Measurements from ENCODE around the gene CSTA. TPM values are rescaled to one million over a fixed set of nuclear protein-coding genes. Genes with fewer than 3 reads are reported as not detected.

Gene CSTA
- total and polyA plus RNA-seq, 2 experiments from 2014 or later = not detected

DNA sequence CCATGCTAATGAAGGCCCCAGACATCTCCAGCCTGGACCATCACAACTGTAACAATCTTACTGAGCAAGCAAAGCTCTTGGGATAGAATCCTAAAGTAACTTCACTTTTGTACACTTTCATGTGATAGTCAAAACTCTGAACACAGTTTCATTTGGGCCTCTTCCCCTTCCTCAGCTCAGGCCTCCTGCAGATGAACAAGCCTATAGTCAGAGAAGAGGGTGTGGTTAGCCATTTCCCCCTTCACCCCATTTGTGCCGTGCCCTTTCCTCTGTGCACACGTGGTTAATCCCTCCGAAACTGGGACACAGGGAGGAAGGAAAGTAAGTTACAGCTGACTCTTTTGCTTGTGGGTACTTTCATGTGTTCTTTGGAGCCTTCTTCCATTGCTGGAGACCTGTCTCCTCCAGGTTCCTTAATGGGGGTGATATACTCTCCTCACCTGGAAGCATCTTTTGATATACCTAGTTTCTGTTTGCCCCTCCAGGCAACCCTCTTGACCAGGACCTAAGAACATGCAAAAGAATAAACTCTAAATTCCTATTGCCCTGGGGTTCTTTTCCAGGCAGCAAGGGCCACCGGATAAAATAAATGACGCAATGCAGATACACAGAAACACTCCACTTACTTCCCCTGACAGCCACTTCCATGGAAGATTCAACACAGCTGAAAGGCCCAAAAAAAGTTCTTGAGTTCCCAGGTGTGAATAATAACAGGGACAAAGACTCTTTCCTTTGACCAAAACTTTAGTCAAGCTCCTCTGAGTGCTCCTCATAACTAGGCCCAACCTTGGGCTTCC lies 29.6 kb upstream of the CSTA start:
- TF ChIP-seq, protein P1, sequence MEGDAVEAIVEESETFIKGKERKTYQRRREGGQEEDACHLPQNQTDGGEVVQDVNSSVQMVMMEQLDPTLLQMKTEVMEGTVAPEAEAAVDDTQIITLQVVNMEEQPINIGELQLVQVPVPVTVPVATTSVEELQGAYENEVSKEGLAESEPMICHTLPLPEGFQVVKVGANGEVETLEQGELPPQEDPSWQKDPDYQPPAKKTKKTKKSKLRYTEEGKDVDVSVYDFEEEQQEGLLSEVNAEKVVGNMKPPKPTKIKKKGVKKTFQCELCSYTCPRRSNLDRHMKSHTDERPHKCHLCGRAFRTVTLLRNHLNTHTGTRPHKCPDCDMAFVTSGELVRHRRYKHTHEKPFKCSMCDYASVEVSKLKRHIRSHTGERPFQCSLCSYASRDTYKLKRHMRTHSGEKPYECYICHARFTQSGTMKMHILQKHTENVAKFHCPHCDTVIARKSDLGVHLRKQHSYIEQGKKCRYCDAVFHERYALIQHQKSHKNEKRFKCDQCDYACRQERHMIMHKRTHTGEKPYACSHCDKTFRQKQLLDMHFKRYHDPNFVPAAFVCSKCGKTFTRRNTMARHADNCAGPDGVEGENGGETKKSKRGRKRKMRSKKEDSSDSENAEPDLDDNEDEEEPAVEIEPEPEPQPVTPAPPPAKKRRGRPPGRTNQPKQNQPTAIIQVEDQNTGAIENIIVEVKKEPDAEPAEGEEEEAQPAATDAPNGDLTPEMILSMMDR (IDR thresholded peaks at IDR 0.05; ENCODE audit: low read depth, low read length) = no peak
- Histone ChIP-seq H3K27ac (no peak overlapping the region), H3K9me3 (ENCODE audit: low read depth) (no peaks in the 10 kb centered on the region), H3K4me3 (no peak overlapping the region), H3K4me1 (ENCODE audit: low read depth) (no peaks in the 10 kb centered on the region), H3K36me3 (no peaks in the 10 kb centered on the region), H3K27me3 (no peaks in the 10 kb centered on the region)
- no peak for DNase-seq (ENCODE audit: low read depth in 1 of 2, low spot score in 1 of 2)

DNA sequence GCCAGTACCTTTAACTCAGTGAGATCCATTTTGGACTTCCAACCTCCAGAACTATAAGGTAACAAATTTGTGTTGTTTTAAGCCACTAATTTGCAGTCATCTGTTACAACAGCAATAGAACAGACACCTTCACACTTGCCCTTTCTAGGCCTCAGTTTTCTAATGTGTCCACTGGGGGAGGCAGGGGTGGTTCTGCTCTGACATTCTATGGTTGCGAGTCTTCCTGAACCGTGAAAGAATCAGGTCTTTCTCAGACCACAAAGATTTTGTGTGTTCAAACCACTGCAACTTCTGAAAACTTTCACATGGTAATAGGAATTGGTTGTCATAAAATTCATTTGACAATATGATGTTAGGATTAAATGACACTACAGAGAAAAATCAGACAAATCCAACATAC lies 26.8 kb upstream of the CSTA start:
- no peak for DNase-seq (ENCODE audit: low read depth in 1 of 2, low spot score in 1 of 2)
- Histone ChIP-seq H3K4me1 (ENCODE audit: low read depth) (no peaks in the 10 kb centered on the region), H3K27ac (no peak overlapping the region), H3K27me3 (no peaks in the 10 kb centered on the region), H3K9me3 (ENCODE audit: low read depth) (no peaks in the 10 kb centered on the region), H3K36me3 (no peaks in the 10 kb centered on the region), H3K4me3 (no peak overlapping the region)
- TF ChIP-seq, protein P1 (IDR thresholded peaks at IDR 0.05; ENCODE audit: low read depth, low read length) = no peak

DNA sequence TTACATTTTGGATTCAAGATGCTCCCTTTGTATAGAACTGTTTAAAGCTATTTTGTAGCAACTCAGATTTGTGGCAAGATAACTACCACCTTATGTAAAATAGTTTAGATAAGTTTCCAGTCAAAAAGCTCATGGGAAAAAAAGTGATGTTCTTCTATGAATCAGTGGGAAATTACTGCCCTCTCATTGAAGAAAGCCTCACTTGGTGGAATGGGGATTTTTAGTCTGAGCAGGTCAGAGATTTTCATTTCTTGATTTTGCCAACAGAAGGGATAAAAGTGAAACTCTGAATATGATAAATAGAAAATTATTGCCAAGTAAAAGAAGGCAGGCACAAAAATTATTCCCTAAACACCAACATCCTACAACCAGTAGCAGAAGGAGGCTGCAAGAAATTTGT lies 25.8 kb upstream of the CSTA start:
- Histone ChIP-seq H3K9me3 (ENCODE audit: low read depth) (no peaks in the 10 kb centered on the region), H3K4me1 (ENCODE audit: low read depth) (no peaks in the 10 kb centered on the region), H3K27me3 (no peaks in the 10 kb centered on the region), H3K4me3 (no peak overlapping the region), H3K27ac (no peak overlapping the region), H3K36me3 (no peaks in the 10 kb centered on the region)
- TF ChIP-seq, protein P1 (IDR thresholded peaks at IDR 0.05; ENCODE audit: low read depth, low read length) = no peak
- DNase-seq (ENCODE audit: low read depth in 1 of 2, low spot score in 1 of 2) = no peak

DNA sequence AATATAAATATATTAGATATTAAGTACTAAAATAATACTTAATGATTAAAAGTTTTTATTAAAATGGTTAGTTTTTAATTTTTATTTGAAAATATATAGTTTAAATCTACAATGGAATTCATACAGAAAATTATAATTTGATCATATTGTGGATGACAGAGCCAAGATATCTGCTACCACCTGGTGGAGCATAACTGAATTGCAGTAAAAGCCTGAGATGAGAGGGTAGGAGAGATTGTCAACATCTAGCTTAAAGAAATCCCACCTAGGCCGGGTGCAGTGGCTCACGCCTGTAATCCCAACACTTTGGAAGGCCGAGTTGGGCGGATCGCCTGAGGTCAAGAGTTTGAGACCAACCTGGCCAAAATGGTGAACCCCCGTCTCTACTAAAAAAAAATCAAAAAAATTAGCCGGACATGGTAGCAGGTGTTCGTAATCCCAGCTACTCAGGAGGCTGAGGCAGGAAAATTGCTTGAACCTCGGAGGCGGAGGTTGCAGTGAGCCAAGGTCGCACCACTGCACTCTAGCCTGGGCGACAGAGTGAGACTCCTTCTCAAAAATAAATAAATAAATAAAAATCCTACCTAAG lies 25.1 kb upstream of the CSTA start:
- DNase-seq (ENCODE audit: low read depth in 1 of 2, low spot score in 1 of 2) = peak in 1 of 2 donors; percentile 27
- Histone ChIP-seq H3K9me3 (ENCODE audit: low read depth) (no peaks in the 10 kb centered on the region), H3K36me3 (no peaks in the 10 kb centered on the region), H3K27me3 (no peaks in the 10 kb centered on the region), H3K27ac (no peak overlapping the region), H3K4me3 (no peak overlapping the region), H3K4me1 (ENCODE audit: low read depth) (no peaks in the 10 kb centered on the region)
- TF ChIP-seq, protein P1 (IDR thresholded peaks at IDR 0.05; ENCODE audit: low read depth, low read length) = peak; percentile 50

DNA sequence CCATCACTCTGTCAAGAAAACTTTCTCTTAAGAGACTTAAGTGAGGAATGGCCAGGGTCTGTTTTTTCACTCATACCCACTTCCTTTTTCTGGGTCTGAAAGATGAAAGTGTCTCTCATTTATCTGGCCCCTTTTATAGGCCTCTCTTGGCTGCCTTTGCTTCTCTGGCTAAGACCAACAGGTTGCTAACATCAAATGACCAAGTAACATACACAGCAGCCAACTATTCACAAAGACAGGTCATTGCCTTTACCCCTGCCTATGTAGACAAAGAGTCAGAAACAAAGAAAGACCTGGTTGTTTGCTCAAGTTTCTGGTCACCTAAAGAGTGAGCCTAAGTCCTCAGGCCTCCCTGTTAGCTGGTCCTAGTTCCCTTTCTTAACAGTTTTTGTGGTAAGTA lies 24.0 kb upstream of the CSTA start:
- Histone ChIP-seq H3K9me3 (ENCODE audit: low read depth) (no peaks in the 10 kb centered on the region), H3K4me1 (ENCODE audit: low read depth) (peaks cover 4% of the 10 kb centered on the region), H3K27ac (no peak overlapping the region), H3K4me3 (no peak overlapping the region), H3K36me3 (no peaks in the 10 kb centered on the region), H3K27me3 (no peaks in the 10 kb centered on the region)
- no peak for DNase-seq (ENCODE audit: low read depth in 1 of 2, low spot score in 1 of 2)
- TF ChIP-seq, protein P1 (IDR thresholded peaks at IDR 0.05; ENCODE audit: low read depth, low read length) = no peak

All from cardiac muscle cell (in vitro differentiated cells and primary cell).